IMR-90 (cell line): Measurements from ENCODE around the gene IGF1R. TPM values are rescaled to one million over a fixed set of nuclear protein-coding genes. Genes with fewer than 3 reads are reported as not detected.

Experiments used
- ATAC-seq: fragments of 200-7000 bp; cut with Tn5 transposase; 2 replicates; pipeline ENCODE4 v1.9.1; 2020; ENCODE audit warnings: low read depth, mild to moderate bottlenecking, moderate library complexity
- BruUV-seq: library from RNA; stranded (reverse); fragments of 400-500 nt; replicated peaks from 2 replicates; lab custom pipeline; 2021; lab: Mats Ljungman, UMichigan
- CTCF ChIA-PET: fragments of 300-600 bp; formaldehyde crosslinking; extraction: SDS; loops from one replicate; lab custom pipeline; 2021; ENCODE audit warnings: antibody characterized with exemption; lab: Yijun Ruan, JAX
- POLR2A ChIA-PET: fragments of 300-600 bp; sonication (Branson Sonifier 250); formaldehyde crosslinking; loops from one replicate; lab custom pipeline; 2022; ENCODE audit warnings: antibody characterized with exemption; ENCODE audit not compliant: unreplicated experiment; lab: Charles Lee
- DNase-seq: peaks from one replicate; pipeline ENCODE4 v3.0.0; 2013
- H2AFZ ChIP-seq: replicated peaks from 2 replicates; pipeline ENCODE3; 2013; ENCODE audit warnings: low read length, mild to moderate bottlenecking; ENCODE audit not compliant: poor library complexity
- H2AK5ac ChIP-seq: 2 replicates; pipeline ENCODE4 v1.6.1; 2013; ENCODE audit warnings: low read depth, low read length, inconsistent platforms
- H2AK9ac ChIP-seq: replicated peaks from 2 replicates; pipeline ENCODE3; 2013; ENCODE audit warnings: mild to moderate bottlenecking, low read depth, low read length, moderate library complexity; ENCODE audit not compliant: poor library complexity
- H2BK120ac ChIP-seq: 2 replicates; pipeline ENCODE4 v1.6.1; 2013; ENCODE audit warnings: low read depth, low read length, inconsistent platforms
- H2BK15ac ChIP-seq: 3 replicates; pipeline ENCODE4 v1.6.1; 2013; ENCODE audit warnings: low read depth, low read length, inconsistent platforms
- H2BK20ac ChIP-seq: 2 replicates; pipeline ENCODE4 v1.6.1; 2013; ENCODE audit warnings: low read depth, mild to moderate bottlenecking, inconsistent platforms, low read length, moderate library complexity
- H2BK5ac ChIP-seq: 2 replicates; pipeline ENCODE4 v1.6.1; 2013; ENCODE audit warnings: mild to moderate bottlenecking, low read depth, low read length, inconsistent platforms; ENCODE audit not compliant: poor library complexity, severe bottlenecking
- H3K14ac ChIP-seq: replicated peaks from 2 replicates; pipeline ENCODE4 v1.6.1; 2013; ENCODE audit warnings: low read depth, low read length, inconsistent platforms
- H3K18ac ChIP-seq: 2 replicates; pipeline ENCODE4 v1.6.1; 2013; ENCODE audit warnings: low read depth, low read length, control low read depth
- H3K23ac ChIP-seq: 2 replicates; pipeline ENCODE4 v1.6.1; 2013; ENCODE audit warnings: low read depth, low read length, inconsistent platforms
- H3K27ac ChIP-seq: 2 replicates; pipeline ENCODE4 v1.5.1; 2013; ENCODE audit warnings: mild to moderate bottlenecking, control low read depth, low read length; ENCODE audit not compliant: insufficient read depth
- H3K27me3 ChIP-seq: 2 replicates; pipeline ENCODE4 v1.6.1; 2013; ENCODE audit warnings: low read length; ENCODE audit not compliant: control insufficient read depth, insufficient read depth
- H3K36me3 ChIP-seq: 2 replicates; pipeline ENCODE4 v1.6.1; 2013; ENCODE audit warnings: low read length, mixed read lengths; ENCODE audit not compliant: control insufficient read depth, insufficient read depth
- H3K4ac ChIP-seq: 2 replicates; pipeline ENCODE4 v1.6.1; 2013; ENCODE audit warnings: low read depth, low read length, inconsistent platforms
- H3K4me1 ChIP-seq: 2 replicates; pipeline ENCODE4 v1.6.1; 2013; ENCODE audit warnings: low read length, mixed read lengths; ENCODE audit not compliant: control insufficient read depth, insufficient read depth
- H3K4me2 ChIP-seq: 2 replicates; pipeline ENCODE4 v1.6.1; 2013; ENCODE audit warnings: low read depth, mild to moderate bottlenecking, control low read depth, low read length, moderate library complexity
- H3K4me3 ChIP-seq: 2 replicates; pipeline ENCODE4 v1.5.1; 2013; ENCODE audit warnings: low read depth, mild to moderate bottlenecking, control low read depth, low read length, moderate library complexity; ENCODE audit not compliant: insufficient read depth
- H3K56ac ChIP-seq: 2 replicates; pipeline ENCODE4 v1.6.1; 2013; ENCODE audit warnings: low read length, inconsistent platforms; ENCODE audit not compliant: insufficient read depth; ENCODE audit errors: extremely low read depth
- H3K79me1 ChIP-seq, 2 experiments: 2 replicates each; pipeline ENCODE4 v1.6.1; 2013; ENCODE audit warnings: low read length in 2 of 2, inconsistent platforms in 1 of 2, low read depth in 1 of 2
- H3K9ac ChIP-seq: 2 replicates; pipeline ENCODE4 v1.6.1; 2013; ENCODE audit warnings: low read depth, low read length, control low read depth
- H3K9me1 ChIP-seq: 2 replicates; pipeline ENCODE4 v1.6.1; 2013; ENCODE audit warnings: low read length, inconsistent platforms; ENCODE audit not compliant: insufficient read depth
- H3K9me3 ChIP-seq: 2 replicates; pipeline ENCODE4 v1.6.1; 2013; ENCODE audit warnings: low read length; ENCODE audit not compliant: control insufficient read depth, insufficient read depth
- H4K20me1 ChIP-seq: 2 replicates; pipeline ENCODE4 v1.6.1; 2013; ENCODE audit warnings: low read length, inconsistent platforms; ENCODE audit not compliant: insufficient read depth
- H4K5ac ChIP-seq: 2 replicates; pipeline ENCODE4 v1.6.1; 2013; ENCODE audit warnings: mild to moderate bottlenecking, low read depth, low read length, control low read depth
- H4K8ac ChIP-seq, 2 experiments: 2 replicates each; pipeline ENCODE4 v1.6.1; 2013; ENCODE audit warnings: low read depth in 2 of 2, low read length in 2 of 2, control low read depth in 1 of 2, inconsistent platforms in 1 of 2
- H4K91ac ChIP-seq: 2 replicates; pipeline ENCODE4 v1.6.1; 2013; ENCODE audit warnings: low read depth, low read length, inconsistent platforms; ENCODE audit not compliant: insufficient read depth
- CEBPB ChIP-seq: IDR thresholded peaks from 2 replicates; pipeline ENCODE4 v1.6.1; 2012; ENCODE audit warnings: low read depth, low read length, improper control_type of control experiment
- ELK1 ChIP-seq: fragments of 150-350 bp; IDR thresholded peaks from 2 replicates; pipeline ENCODE4 v1.6.1; 2016; ENCODE audit warnings: low read depth, mild to moderate bottlenecking, low read length, moderate library complexity, borderline replicate concordance
- MAFK ChIP-seq: IDR thresholded peaks from 2 replicates; pipeline ENCODE4 v1.6.1; 2012; ENCODE audit warnings: low read depth, low read length, improper control_type of control experiment
- RAD21 ChIP-seq: IDR thresholded peaks from 2 replicates; pipeline ENCODE4 v1.6.1; 2012; ENCODE audit warnings: low read length, improper control_type of control experiment
- RFX5 ChIP-seq: IDR thresholded peaks from 2 replicates; pipeline ENCODE4 v1.8.0; 2012; ENCODE audit warnings: low read depth, mild to moderate bottlenecking, low read length, moderate library complexity
- WGBS, 2 experiments: methylation state at CpG; one replicate each; pipeline versions ENCODE4 v1.1.5 to v1.1.7; 2013; ENCODE audit warnings: missing lambda C conversion rate in 2 of 2; ENCODE audit not compliant: insufficient read length in 1 of 2; ENCODE audit errors: extremely low coverage in 2 of 2; 5-methylcytosine and 5-hydroxymethylcytosine counted together
- dilution Hi-C: fragments of 300-500 bp; cut with HindIII; formaldehyde crosslinking; loops from one replicate; pipeline ENCODE4 v1.14.3; 2018; ENCODE audit warnings: low sequenced_read_pairs; ENCODE audit not compliant: unreplicated experiment
- in situ Hi-C: fragments of 300-500 bp; cut with MboI; formaldehyde crosslinking; loops from 3 replicates; pipeline ENCODE4 v1.14.3; 2019; ENCODE audit warnings: low sequenced_read_pairs, inconsistent platforms, mixed read lengths
- intact Hi-C: fragments of 100-400 bp; cut with micrococcal nuclease; formaldehyde crosslinking; loops from 2 replicates; pipeline ENCODE4 v1.10.0; 2022
- polyA plus RNA-seq, 3 experiments: library from polyadenylated mRNA; depleted of rRNA; stranded (reverse); fragments of >200 nt; gene quantifications; 2 replicates each; pipeline ENCODE4 v1.2.3, GENCODE V29; 2012; ENCODE audit warnings: low replicate concordance in 1 of 3
- total RNA-seq: library from RNA; depleted of rRNA; stranded (reverse); fragments of >200 nt; gene quantifications from 2 replicates; pipeline ENCODE4 v1.2.3, GENCODE V29; 2012

The IGF1R gene
- total and polyA plus RNA-seq, 2 of the 4 experiments (the other 2 are of a cell fraction) = 24.0 to 24.9 TPM

GRCh38 chr15:98953968-98954367 is 305.6 kb downstream of the IGF1R start:
- dilution Hi-C loops = no loop called here
- Histone ChIP-seq H2BK5ac (peak overlapping the region; percentile 88), H2BK120ac (peak overlapping the region; percentile 92), H2BK15ac (peak overlapping the region; percentile 66; the same call in 2 of the 3 replicates), H3K14ac (peak overlapping the region; percentile 89), H3K4ac (peak overlapping the region; percentile 92), H2AK9ac (peak overlapping the region; percentile 86), H2BK20ac (peak overlapping the region; percentile 91), H3K79me1 (peaks cover 17 to 50% of the 10 kb centered on the region in 2 experiments), H3K4me1 (peaks cover 28% of the 10 kb centered on the region), H3K27ac (peak overlapping the region; percentile 72), H3K4me3 (no peak overlapping the region), H4K91ac (peak overlapping the region; percentile 90), H2AFZ (peak overlapping the region; percentile 71), H3K9me3 (no peaks in the 10 kb centered on the region), H3K27me3 (no peaks in the 10 kb centered on the region), H3K18ac (peak overlapping the region; percentile 46), H3K9me1 (peaks cover 26% of the 10 kb centered on the region), H2AK5ac (peak overlapping the region; percentile 99), H3K4me2 (no peak overlapping the region), H4K8ac (peak overlapping the region; percentile 76 to 87), H4K5ac (peak overlapping the region; percentile 63), H4K20me1 (no peaks in the 10 kb centered on the region), H3K9ac (peak overlapping the region; percentile 29), H3K56ac (peak overlapping the region; percentile 52), H3K23ac (peak overlapping the region; percentile 88), H3K36me3 (peaks cover 67% of the 10 kb centered on the region)
- ChIA-PET POLR2A (interaction anchor here (0.6 kb wide), 1 partner anchor 55 kb away, joined by 4 read pairs; no protein-coding TSS in a partner anchor), CTCF (interaction anchor here (0.6 kb wide), 1 partner anchor 118 kb away, joined by 3 read pairs; no protein-coding TSS in a partner anchor)
- 35% methylated on average over 3 of the region's 16 CpGs; no CpG with 5 or more reads in 1 of the 2 experiments for WGBS, 2 experiments
- no TSS peak for BruUV-seq
- intact Hi-C loops = loop anchor here (1.0 kb wide), 1 partner anchor 29 kb away; no protein-coding TSS in a partner anchor
- DNase-seq = no peak
- peak; percentile 33; the same call in 1 of the 2 replicates for ATAC-seq
- TF ChIP-seq ELK1 (no peak), RFX5 (no peak), RAD21 (no peak), CEBPB (no peak), MAFK (no peak)
- in situ Hi-C loops = no loop called here
